ENCODE data around the gene CFH. TPM values are rescaled to one million over a fixed set of nuclear protein-coding genes. Genes with fewer than 3 reads are reported as not detected.
"Not testable (repeated sequence)": the region's sequence is repeated elsewhere in the genome, so short reads cannot be mapped to it uniquely, and the experiment has no call there.

CFH gene
- total RNA-seq, 2 donors from 2014 or later: not detected

- TF ChIP-seq CTCF (conservative IDR thresholded peaks at IDR 0.05): no peak
- Mint-ChIP-seq H3K36me3 (ENCODE audit: low read depth) (no peaks in the 10 kb centered on the region), H3K27me3 (ENCODE audit: insufficient read depth) (no peaks in the 10 kb centered on the region), H3K27ac (no peak overlapping the region), H3K4me1 (no peaks in the 10 kb centered on the region), H3K4me3 (no peak overlapping the region), H3K9me3 (no peaks in the 10 kb centered on the region)
- Histone ChIP-seq H3K4me3 (ENCODE audit: low read length) (no peak overlapping the region), H3K27ac (ENCODE audit: low read depth, low read length) (no peak overlapping the region), H3K27me3 (ENCODE audit: control insufficient read depth, insufficient read depth, low read length, poor library complexity, severe bottlenecking) (no peaks in the 10 kb centered on the region), H3K36me3 (ENCODE audit: control insufficient read depth, insufficient read depth, low read length) (no peaks in the 10 kb centered on the region), H3K4me1 (ENCODE audit: control insufficient read depth, insufficient read depth, low read length) (no peaks in the 10 kb centered on the region), H3K9ac (ENCODE audit: extremely low read depth, low read length, poor library complexity, severe bottlenecking) (no peak overlapping the region), H3K9me3 (ENCODE audit: control insufficient read depth, low read length) (no peaks in the 10 kb centered on the region)
- 95 to 98% methylated on average over 5 to 6 of the region's 6 CpGs for WGBS, 2 experiments (ENCODE audit: insufficient coverage in 1 of 2, insufficient read length in 1 of 2)
- no peak for DNase-seq
Measured at GRCh38 chr1:196637606-196638005, 14.2 kb upstream of the CFH start.

- H3K4me1 ChIP-seq (ENCODE audit: control insufficient read depth, insufficient read depth, low read length): no peaks in the 10 kb centered on the region
- no peak overlapping the region for H3K27ac Mint-ChIP-seq
Measured at GRCh38 chr1:196638466-196638865, 13.4 kb upstream of the CFH start.

GRCh38 chr1:196639291-196639690 is 12.6 kb upstream of the CFH start:
- 94 to 95% methylated on average over 4 to 5 of the region's 5 CpGs for WGBS, 2 experiments (ENCODE audit: insufficient coverage in 1 of 2, insufficient read length in 1 of 2)
- not testable (repeated sequence) for H3K4me1 ChIP-seq (ENCODE audit: control insufficient read depth, insufficient read depth, low read length); H3K27ac Mint-ChIP-seq; DNase-seq; H3K9me3 Mint-ChIP-seq; H3K9me3 ChIP-seq (ENCODE audit: control insufficient read depth, low read length); H3K4me3 Mint-ChIP-seq; H3K9ac ChIP-seq (ENCODE audit: extremely low read depth, low read length, poor library complexity, severe bottlenecking); H3K4me3 ChIP-seq (ENCODE audit: low read length); H3K27ac ChIP-seq (ENCODE audit: low read depth, low read length); H3K4me1 Mint-ChIP-seq; H3K36me3 Mint-ChIP-seq (ENCODE audit: low read depth); H3K36me3 ChIP-seq (ENCODE audit: control insufficient read depth, insufficient read depth, low read length); H3K27me3 Mint-ChIP-seq (ENCODE audit: insufficient read depth); H3K27me3 ChIP-seq (ENCODE audit: control insufficient read depth, insufficient read depth, low read length, poor library complexity, severe bottlenecking)

More at GRCh38 chr1:196638466-196638865, 13.4 kb upstream of the CFH start:
- Mint-ChIP-seq H3K4me3 (no peak overlapping the region), H3K27me3 (ENCODE audit: insufficient read depth) (no peaks in the 10 kb centered on the region), H3K4me1 (no peaks in the 10 kb centered on the region), H3K9me3 (no peaks in the 10 kb centered on the region), H3K36me3 (ENCODE audit: low read depth) (no peaks in the 10 kb centered on the region)
- H3K9me3 ChIP-seq (ENCODE audit: control insufficient read depth, low read length): no peaks in the 10 kb centered on the region
- H3K9ac ChIP-seq (ENCODE audit: extremely low read depth, low read length, poor library complexity, severe bottlenecking): no peak overlapping the region
- H3K27ac ChIP-seq (ENCODE audit: low read depth, low read length): no peak overlapping the region
- 83 to 98% methylated on average over 1 to 2 of the region's 2 CpGs for WGBS, 2 experiments (ENCODE audit: insufficient coverage in 1 of 2, insufficient read length in 1 of 2)
- no peak for TF ChIP-seq CTCF (conservative IDR thresholded peaks at IDR 0.05)
- no peaks in the 10 kb centered on the region for H3K36me3 ChIP-seq (ENCODE audit: control insufficient read depth, insufficient read depth, low read length)
- H3K27me3 ChIP-seq (ENCODE audit: control insufficient read depth, insufficient read depth, low read length, poor library complexity, severe bottlenecking): no peaks in the 10 kb centered on the region
- no peak overlapping the region for H3K4me3 ChIP-seq (ENCODE audit: low read length)
- no peak for DNase-seq

- Mint-ChIP-seq H3K4me3 (no peak overlapping the region), H3K27me3 (ENCODE audit: insufficient read depth) (no peaks in the 10 kb centered on the region), H3K9me3 (no peaks in the 10 kb centered on the region), H3K36me3 (ENCODE audit: low read depth) (no peaks in the 10 kb centered on the region), H3K4me1 (no peaks in the 10 kb centered on the region), H3K27ac (no peak overlapping the region)
- Histone ChIP-seq H3K27ac (ENCODE audit: low read depth, low read length) (no peak overlapping the region), H3K9ac (ENCODE audit: extremely low read depth, low read length, poor library complexity, severe bottlenecking) (no peak overlapping the region), H3K36me3 (ENCODE audit: control insufficient read depth, insufficient read depth, low read length) (no peaks in the 10 kb centered on the region), H3K9me3 (ENCODE audit: control insufficient read depth, low read length) (no peaks in the 10 kb centered on the region), H3K4me3 (ENCODE audit: low read length) (no peak overlapping the region), H3K4me1 (ENCODE audit: control insufficient read depth, insufficient read depth, low read length) (no peaks in the 10 kb centered on the region), H3K27me3 (ENCODE audit: control insufficient read depth, insufficient read depth, low read length, poor library complexity, severe bottlenecking) (no peaks in the 10 kb centered on the region)
- WGBS, 2 experiments (ENCODE audit: insufficient coverage in 1 of 2, insufficient read length in 1 of 2): 79% methylated on average over 1 of the region's 1 CpG; no CpG with 5 or more reads in 1 of the 2 experiments
- DNase-seq: no peak
- no peak for TF ChIP-seq CTCF (conservative IDR thresholded peaks at IDR 0.05)
Measured at GRCh38 chr1:196640976-196641375, 10.9 kb upstream of the CFH start.

Measured in endodermal cell (in vitro differentiated cells).